Uterus (tissue), 2 donors: ENCODE results near the gene RAB3B.

Experiments used
- CTCF ChIP-seq, 4 experiments: fragments of 200-600 bp in 2 of 4; fragments of 450-650 bp in 2 of 4; sonication (generic) in 2 of 4; IDR thresholded peaks; one replicate each; pipeline ENCODE4 v1.5.1; 2016 to 2019; ENCODE audit warnings: antibody characterized with exemption in 4 of 4, mild to moderate bottlenecking in 2 of 4, moderate library complexity in 1 of 4
- POLR2A ChIP-seq, 2 donors: fragments of 450-650 bp; IDR thresholded peaks; one replicate each; pipeline ENCODE4 v1.6.1; 2016; ENCODE audit warnings: antibody characterized with exemption in 2 of 2, mild to moderate bottlenecking in 1 of 2, moderate library complexity in 1 of 2

- TF ChIP-seq CTCF (IDR thresholded peaks at IDR 0.05): no peak
- TF ChIP-seq POLR2A (IDR thresholded peaks at IDR 0.05): no peak
These were observed 73.7 kb downstream of the RAB3B start for GRCh38 chr1:51916587-51917405.
